Karpas-422 (cell line): ENCODE data around the gene CLEC18C. TPM values are rescaled to one million over a fixed set of nuclear protein-coding genes. Genes with fewer than 3 reads are reported as not detected.
"Not testable (repeated sequence)": the region's sequence is repeated elsewhere in the genome, so short reads cannot be mapped to it uniquely, and the experiment has no call there.

Experiments
- DNase-seq: peaks from one replicate; pipeline ENCODE4 v3.0.0-alpha.2; 2015
- H2AFZ ChIP-seq: fragments of 200-600 bp; sonication (generic); 2 replicates; pipeline ENCODE4 v1.6.1; 2014; ENCODE audit warnings: antibody characterized with exemption, low read length, mixed read lengths
- H3K27ac ChIP-seq: fragments of 200-600 bp; sonication (generic); 2 replicates; pipeline ENCODE4 v1.5.1; 2014; ENCODE audit warnings: mild to moderate bottlenecking, low read length, moderate library complexity
- H3K27me3 ChIP-seq: fragments of 200-600 bp; sonication (generic); 2 replicates; pipeline ENCODE4 v1.6.1; 2014; ENCODE audit warnings: low read length, mixed read lengths
- H3K36me3 ChIP-seq: fragments of 200-600 bp; sonication (generic); 2 replicates; pipeline ENCODE4 v1.6.1; 2014; ENCODE audit warnings: low read length, mixed read lengths; ENCODE audit not compliant: insufficient read depth
- H3K4me1 ChIP-seq: fragments of 200-600 bp; sonication (generic); 2 replicates; pipeline ENCODE4 v1.6.1; 2014; ENCODE audit warnings: mild to moderate bottlenecking, low read length, mixed read lengths
- H3K4me2 ChIP-seq: fragments of 200-600 bp; sonication (generic); 2 replicates; pipeline ENCODE4 v1.6.1; 2014; ENCODE audit warnings: low read length, low read depth, mild to moderate bottlenecking; ENCODE audit not compliant: poor library complexity, severe bottlenecking
- H3K4me3 ChIP-seq: fragments of 200-600 bp; sonication (generic); 2 replicates; pipeline ENCODE4 v1.5.1; 2014; ENCODE audit warnings: mild to moderate bottlenecking, antibody characterized with exemption, low read length, mixed read lengths
- H3K79me2 ChIP-seq: fragments of 200-600 bp; sonication (generic); 2 replicates; pipeline ENCODE4 v1.6.1; 2014; ENCODE audit warnings: mild to moderate bottlenecking, low read length, mixed read lengths
- H3K9ac ChIP-seq: fragments of 200-600 bp; sonication (generic); 2 replicates; pipeline ENCODE4 v1.6.0; 2014; ENCODE audit warnings: low read length
- H3K9me2 ChIP-seq: fragments of 200-600 bp; sonication (generic), shearing (Covaris generic); replicated peaks from 2 replicates; pipeline ENCODE4 v1.6.0; 2014; ENCODE audit warnings: mild to moderate bottlenecking, low read length, moderate library complexity; ENCODE audit not compliant: insufficient read depth
- H3K9me3 ChIP-seq: fragments of 300-700, 200-600 bp; sonication (generic); 2 replicates; pipeline ENCODE4 v1.6.1; 2014; ENCODE audit warnings: low read length, mixed read lengths
- H4K20me1 ChIP-seq: fragments of 200-600 bp; sonication (generic); 2 replicates; pipeline ENCODE4 v1.6.1; 2014; ENCODE audit warnings: mild to moderate bottlenecking, antibody characterized with exemption, low read length, low read depth; ENCODE audit not compliant: insufficient read depth
- total RNA-seq: library from RNA; depleted of rRNA; stranded (reverse); fragments of >200 nt; shearing (Covaris generic); gene quantifications from 2 replicates; pipeline ENCODE4 v1.2.3, GENCODE V29; 2014; ENCODE audit warnings: low replicate concordance

CLEC18C gene
- total RNA-seq, 1 experiment from 2014 or later: 0.93 TPM

DNA sequence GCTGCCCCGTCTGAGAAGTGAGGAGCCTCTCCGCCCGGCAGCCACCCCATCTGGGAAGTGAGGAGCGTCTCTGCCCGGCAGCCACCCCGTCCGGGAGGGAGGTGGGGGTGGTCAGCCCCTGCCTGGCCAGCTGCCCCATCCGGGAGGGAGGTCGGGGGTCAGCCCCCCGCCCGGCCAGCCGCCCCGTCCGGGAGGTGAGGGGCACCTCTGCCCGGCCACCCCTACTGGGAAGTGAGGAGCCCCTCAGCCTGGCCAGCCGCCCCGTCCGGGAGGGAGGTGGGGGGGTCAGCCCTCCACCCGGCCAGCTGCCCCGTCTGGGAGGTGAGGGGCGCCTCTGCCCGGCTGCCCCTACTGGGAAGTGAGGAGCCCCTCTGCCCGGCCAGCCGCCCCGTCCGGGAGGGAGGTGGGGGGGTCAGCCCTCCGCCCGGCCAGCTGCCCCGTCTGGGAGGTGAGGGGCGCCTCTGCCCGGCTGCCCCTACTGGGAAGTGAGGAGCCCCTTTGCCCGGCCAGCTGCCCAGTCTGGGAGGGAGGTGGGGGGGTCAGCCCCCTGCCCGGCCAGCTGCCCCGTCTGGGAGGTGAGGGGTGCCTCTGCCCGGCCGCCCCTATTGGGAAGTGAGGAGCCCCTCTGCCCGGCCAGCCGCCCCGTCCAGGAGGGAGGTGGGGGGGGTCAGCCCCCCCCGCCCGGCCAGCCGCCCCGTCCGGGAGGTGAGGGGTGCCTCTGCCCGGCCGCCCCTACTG lies 31.2 kb downstream of the CLEC18C start:
- not testable (repeated sequence) for H3K27me3 ChIP-seq, H3K36me3 ChIP-seq, H3K9me2 ChIP-seq, H4K20me1 ChIP-seq, H3K4me2 ChIP-seq, H3K9ac ChIP-seq, H3K27ac ChIP-seq, H3K4me1 ChIP-seq, DNase-seq, H2AFZ ChIP-seq, H3K9me3 ChIP-seq, H3K79me2 ChIP-seq, H3K4me3 ChIP-seq

- H2AFZ ChIP-seq, H3K27ac ChIP-seq, H3K9ac ChIP-seq, DNase-seq, H3K9me3 ChIP-seq, H3K4me3 ChIP-seq, H3K27me3 ChIP-seq, H3K9me2 ChIP-seq, H3K36me3 ChIP-seq, H3K4me1 ChIP-seq, H4K20me1 ChIP-seq, H3K79me2 ChIP-seq, H3K4me2 ChIP-seq: not testable (repeated sequence)
Measured at GRCh38 chr16:70206382-70206781, 32.8 kb downstream of the CLEC18C start.

DNA sequence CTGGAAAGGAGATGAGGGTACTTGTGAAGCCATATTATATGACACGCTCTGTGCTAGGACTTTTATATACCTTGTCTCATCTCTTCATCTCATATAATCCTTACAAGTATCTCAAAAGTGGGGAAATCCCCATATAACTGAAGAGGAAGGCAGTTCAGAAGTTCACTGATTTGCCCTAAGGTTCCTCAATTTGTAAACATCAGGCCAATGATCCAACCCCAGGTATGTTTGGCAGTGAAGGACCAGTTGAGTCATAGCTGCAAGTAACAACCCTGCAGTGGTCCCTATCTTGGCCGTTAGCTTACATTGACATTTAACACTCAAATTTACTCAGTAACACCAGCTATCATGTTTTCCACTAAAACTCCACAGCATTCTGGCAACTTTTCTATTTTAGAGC lies 45.0 kb downstream of the CLEC18C start:
- DNase-seq, H4K20me1 ChIP-seq, H3K9ac ChIP-seq, H3K27ac ChIP-seq, H3K9me3 ChIP-seq, H3K4me3 ChIP-seq, H3K27me3 ChIP-seq, H3K36me3 ChIP-seq, H3K79me2 ChIP-seq, H3K9me2 ChIP-seq, H2AFZ ChIP-seq, H3K4me1 ChIP-seq, H3K4me2 ChIP-seq: not testable (repeated sequence)

- H3K79me2 ChIP-seq, DNase-seq: not testable (repeated sequence)
Measured at GRCh38 chr16:70222574-70222973, 49.0 kb downstream of the CLEC18C start.

DNA sequence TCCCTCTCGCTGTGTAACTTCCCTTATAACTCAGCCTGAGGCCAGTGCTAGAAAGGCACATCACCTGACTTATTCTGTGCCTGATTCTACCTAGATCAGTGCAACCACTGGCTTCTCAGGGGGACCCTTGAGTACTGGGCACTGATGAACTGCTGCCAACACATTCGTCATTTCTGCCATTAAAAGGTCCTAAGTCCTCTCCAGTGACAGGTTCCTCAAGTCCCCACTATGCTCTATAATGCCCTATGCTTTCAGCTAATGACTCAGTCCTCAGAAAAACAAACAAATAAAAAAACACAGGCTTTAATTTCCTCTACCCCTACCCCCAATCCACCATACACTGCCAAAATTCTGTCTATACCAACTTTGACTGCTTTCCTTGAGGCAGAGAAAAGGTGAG lies 49.6 kb downstream of the CLEC18C start:
- not testable (repeated sequence) for H3K9ac ChIP-seq, H3K27ac ChIP-seq, H3K4me2 ChIP-seq, DNase-seq, H3K4me3 ChIP-seq, H2AFZ ChIP-seq, H3K9me2 ChIP-seq, H3K36me3 ChIP-seq, H4K20me1 ChIP-seq, H3K27me3 ChIP-seq, H3K9me3 ChIP-seq, H3K79me2 ChIP-seq, H3K4me1 ChIP-seq

More at GRCh38 chr16:70222574-70222973, 49.0 kb downstream of the CLEC18C start:
- not testable (repeated sequence) for H3K4me3 ChIP-seq, H3K4me1 ChIP-seq, H2AFZ ChIP-seq, H4K20me1 ChIP-seq, H3K9me2 ChIP-seq, H3K9me3 ChIP-seq, H3K36me3 ChIP-seq, H3K9ac ChIP-seq, H3K27ac ChIP-seq, H3K4me2 ChIP-seq, H3K27me3 ChIP-seq

GRCh38 chr16:70223971-70224513 lies 50.5 kb downstream of the CLEC18C start:
- not testable (repeated sequence) for H3K4me2 ChIP-seq, H3K9me2 ChIP-seq, H3K36me3 ChIP-seq, H3K79me2 ChIP-seq, H4K20me1 ChIP-seq, H3K9ac ChIP-seq, H3K4me3 ChIP-seq, H3K27ac ChIP-seq, DNase-seq, H3K27me3 ChIP-seq, H3K9me3 ChIP-seq, H3K4me1 ChIP-seq, H2AFZ ChIP-seq

- not testable (repeated sequence) for H3K9ac ChIP-seq, H4K20me1 ChIP-seq, H3K36me3 ChIP-seq, H2AFZ ChIP-seq, H3K4me2 ChIP-seq, H3K4me1 ChIP-seq, H3K9me3 ChIP-seq, DNase-seq, H3K27me3 ChIP-seq, H3K27ac ChIP-seq, H3K79me2 ChIP-seq, H3K4me3 ChIP-seq, H3K9me2 ChIP-seq
Measured at GRCh38 chr16:70224645-70225044, 51.1 kb downstream of the CLEC18C start.

- not testable (repeated sequence) for H3K27me3 ChIP-seq, H3K9me3 ChIP-seq, H3K27ac ChIP-seq, H3K4me1 ChIP-seq, H2AFZ ChIP-seq, H3K9me2 ChIP-seq, H4K20me1 ChIP-seq, H3K79me2 ChIP-seq, DNase-seq, H3K4me2 ChIP-seq, H3K9ac ChIP-seq, H3K36me3 ChIP-seq, H3K4me3 ChIP-seq
Measured at GRCh38 chr16:70225430-70225829, 51.8 kb downstream of the CLEC18C start.
